ENCODE results near the gene THTPA. TPM values are rescaled to one million over a fixed set of nuclear protein-coding genes. Genes with fewer than 3 reads are reported as not detected.

Gene THTPA
- total and polyA plus RNA-seq, 2 of the 4 experiments (the other 2 are of a cell fraction), result 5.0 to 9.2 TPM

DNA sequence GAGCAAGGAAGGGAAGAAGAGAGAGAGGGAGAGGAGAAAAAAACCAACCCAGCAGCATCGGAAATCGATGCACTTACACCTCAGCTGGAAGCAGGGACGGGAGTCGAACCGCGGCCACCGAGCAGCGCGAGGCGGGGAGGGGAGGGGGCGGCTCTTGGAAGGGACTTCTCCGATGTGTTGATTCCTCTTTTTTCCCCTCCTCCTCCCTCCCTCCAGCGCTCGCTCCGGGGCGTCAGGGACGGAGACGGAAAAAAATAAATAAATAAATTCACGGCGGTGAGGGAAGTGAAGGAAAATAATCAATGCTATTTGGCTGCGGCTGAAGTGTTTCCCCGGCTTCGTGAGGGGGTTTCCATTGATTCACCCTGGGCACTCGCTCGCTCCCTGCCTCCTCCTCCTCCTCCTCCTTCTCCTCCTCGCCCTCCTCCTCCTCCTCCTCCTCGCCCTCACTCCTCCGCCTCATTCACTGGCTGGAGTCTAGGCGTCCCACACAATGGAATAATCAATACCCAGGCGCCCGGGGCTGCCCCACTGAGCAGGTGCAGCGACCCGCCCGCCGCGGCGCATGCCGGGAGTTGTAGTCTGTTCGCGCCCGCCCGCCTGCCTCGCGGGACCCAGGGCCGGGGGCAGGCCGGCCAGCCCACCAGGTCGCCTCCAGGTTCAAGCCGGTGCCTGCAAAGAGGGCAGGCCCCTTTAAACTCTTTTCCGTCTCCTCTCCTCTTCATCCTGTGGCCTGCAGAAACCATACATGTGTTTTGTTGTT lies 4.6 kb upstream of the THTPA start, which contains the start of gene ZFHX2:
Gene ZFHX2 (minus strand): TSS at position 500 of the 763 bp plus-strand sequence. CDS start 16,440 bp downstream, outside the sequence.
- in situ Hi-C loops (cut with MboI; ENCODE audit: low sequenced_read_pairs) (loop anchor here (10.0 kb wide), 1 partner anchor 227 kb away; the partner anchor contains the start of gene PABPN1), intact Hi-C loops (cut with micrococcal nuclease) (no loop called here), dilution Hi-C loops (cut with HindIII; ENCODE audit: low sequenced_read_pairs, unreplicated experiment) (no loop called here)
- no peaks in the 10 kb centered on the region for H3K36me3 ChIP-seq (ENCODE audit: control insufficient read depth, insufficient read depth, low read length)
- H3K4me3 ChIP-seq (ENCODE audit: insufficient read depth, low read depth, low read length), result peak within 1 kb of the TSS; percentile 64
- H3K27me3 ChIP-seq (ENCODE audit: control insufficient read depth, insufficient read depth, low read length), result no peaks in the 10 kb centered on the region; the same call in 1 of the 2 replicates
- CTCF ChIA-PET, result no interaction called here
- no peak within 1 kb of the TSS for H3K56ac ChIP-seq (ENCODE audit: extremely low read depth, insufficient read depth, low read length)
- H3K27ac ChIP-seq (ENCODE audit: insufficient read depth, low read length), result peak within 1 kb of the TSS; percentile 2; the same call in 1 of the 2 replicates
- H3K9me1 ChIP-seq (ENCODE audit: insufficient read depth, low read length), result peaks cover 11% of the 10 kb centered on the region
- TF ChIP-seq CHD1 (IDR thresholded peaks at IDR 0.05; ENCODE audit: low read depth, low read length) (0 out of 2 replicates have a peak, but pooled peaks have one; percentile 50), POLR2A (IDR thresholded peaks at IDR 0.05; ENCODE audit: low read depth, low read length) (no peak), MAZ (IDR thresholded peaks at IDR 0.05; ENCODE audit: borderline replicate concordance, low read depth, low read length) (peak; percentile 34; the same call in 1 of the 2 replicates)
- H3K23ac ChIP-seq (ENCODE audit: low read depth, low read length), result 0 out of 2 replicates have a peak within 1 kb of the TSS, but pooled peaks have one; percentile 66
- DNase-seq, result peak; percentile 49
- peak within 1 kb of the TSS; percentile 1; the same call in 1 of the 2 replicates for H4K91ac ChIP-seq (ENCODE audit: insufficient read depth, low read depth, low read length)
- H2BK5ac ChIP-seq (ENCODE audit: low read depth, low read length, poor library complexity, severe bottlenecking), result no peak within 1 kb of the TSS
- peak within 1 kb of the TSS; percentile 36 for H3K4ac ChIP-seq (ENCODE audit: low read depth, low read length)
- peak within 1 kb of the TSS; percentile 88 for H2AFZ ChIP-seq (replicated peaks; ENCODE audit: low read length, poor library complexity)
- no peaks in the 10 kb centered on the region for H3K9me3 ChIP-seq (ENCODE audit: control insufficient read depth, insufficient read depth, low read length)
- H3K14ac ChIP-seq (replicated peaks; ENCODE audit: low read depth, low read length), result no peak within 1 kb of the TSS
- H2AK9ac ChIP-seq (replicated peaks; ENCODE audit: low read depth, low read length, poor library complexity), result peak within 1 kb of the TSS; percentile 68
- no peak within 1 kb of the TSS for H2BK15ac ChIP-seq (ENCODE audit: low read depth, low read length)
- no peak within 1 kb of the TSS for H3K18ac ChIP-seq (ENCODE audit: low read depth, low read length)
- no peak within 1 kb of the TSS for H2BK120ac ChIP-seq (ENCODE audit: low read depth, low read length)
- ATAC-seq (ENCODE audit: low read depth), result peak; percentile 53
- peak within 1 kb of the TSS; percentile 83; the same call in 1 of the 2 replicates for H4K5ac ChIP-seq (ENCODE audit: low read depth, low read length)
- H4K20me1 ChIP-seq (ENCODE audit: insufficient read depth, low read length), result no peaks in the 10 kb centered on the region
- no peak within 1 kb of the TSS; the same call in 1 of the 2 replicates for H2AK5ac ChIP-seq (ENCODE audit: low read depth, low read length)
- WGBS, 2 experiments (ENCODE audit: extremely low coverage in 2 of 2, insufficient read length in 1 of 2), result 0% methylated on average over 11 of the region's 49 CpGs; no CpG with 5 or more reads in 1 of the 2 experiments
- peak within 1 kb of the TSS; percentile 87 for H3K4me2 ChIP-seq (ENCODE audit: low read depth, low read length)
- no peak within 1 kb of the TSS for H2BK20ac ChIP-seq (ENCODE audit: low read depth, low read length)
- peak within 1 kb of the TSS; percentile 49 for H3K9ac ChIP-seq (ENCODE audit: low read depth, low read length)
- peaks cover 3 to 4% of the 10 kb centered on the region in 2 experiments for H3K79me1 ChIP-seq (ENCODE audit: low read depth in 1 of 2, low read length in 2 of 2)
- H3K4me1 ChIP-seq (ENCODE audit: control insufficient read depth, insufficient read depth, low read length), result peaks cover 9% of the 10 kb centered on the region
- H4K8ac ChIP-seq (ENCODE audit: low read depth in 2 of 2, low read length in 2 of 2), result peak within 1 kb of the TSS; percentile 88 to 92
- POLR2A ChIA-PET (ENCODE audit: unreplicated experiment), result no interaction called here
- BruUV-seq (replicated peaks), result no TSS peak

All from IMR-90 (cell line).